NCI-H146 treated with DMSO at 0.1 percent for 48 hours (cell line): ENCODE measurements around the gene MLLT1.

Experiments
- DNase-seq: peaks from one replicate; lab custom pipeline; 2025; ENCODE audit not compliant: unreplicated experiment; lab: John Stamatoyannopoulos, UW

Gene MLLT1

GRCh38 chr19:6212403-6213265 is 67.1 kb downstream of the MLLT1 start:
- DNase-seq, result no peak

GRCh38 chr19:6211632-6212402 is 68.0 kb downstream of the MLLT1 start:
- DNase-seq, result no peak

- DNase-seq, result no peak
Observed at GRCh38 chr19:6210721-6211600, 68.8 kb downstream of the MLLT1 start.

- no peak for DNase-seq
Observed at GRCh38 chr19:6210091-6210490, 69.7 kb downstream of the MLLT1 start.

GRCh38 chr19:6209680-6210079 is 70.1 kb downstream of the MLLT1 start:
- no peak for DNase-seq

GRCh38 chr19:6209233-6209632 is 70.5 kb downstream of the MLLT1 start:
- DNase-seq, result no peak

- no peak for DNase-seq
Observed at GRCh38 chr19:6204866-6205723, 74.7 kb downstream of the MLLT1 start.

- DNase-seq, result no peak
Observed at GRCh38 chr19:6204212-6204611, 75.6 kb downstream of the MLLT1 start.

- peak; percentile 98 for DNase-seq
Observed at GRCh38 chr19:6199240-6199994, 80.4 kb downstream of the MLLT1 start.

- no peak for DNase-seq
Observed at GRCh38 chr19:6198896-6199239, 80.9 kb downstream of the MLLT1 start.

- DNase-seq, result no peak
Observed at GRCh38 chr19:6196361-6196760, 83.4 kb downstream of the MLLT1 start.

- DNase-seq, result no peak
Observed at GRCh38 chr19:6188811-6189210, 91.0 kb downstream of the MLLT1 start.

GRCh38 chr19:6187374-6187773 is 92.4 kb downstream of the MLLT1 start:
- DNase-seq, result no peak

- DNase-seq, result no peak
Observed at GRCh38 chr19:6185835-6186834, 93.6 kb downstream of the MLLT1 start.

GRCh38 chr19:6185093-6185834 is 94.5 kb downstream of the MLLT1 start:
- DNase-seq, result no peak

GRCh38 chr19:6181119-6181518 is 98.7 kb downstream of the MLLT1 start:
- no peak for DNase-seq

GRCh38 chr19:6173190-6173589 is 106.6 kb downstream of the MLLT1 start:
- DNase-seq, result no peak
